ENCODE data around the gene GUCY2D.

- TF ChIP-seq CTCF (IDR thresholded peaks at IDR 0.05) (no peak), POLR2A (IDR thresholded peaks at IDR 0.05) (no peak), EP300 (IDR thresholded peaks at IDR 0.05) (no peak)
Measured at GRCh38 chr17:8004899-8005298, 2.5 kb downstream of the GUCY2D start.

Data from stomach (tissue), 4 donors.